GF-D8 (cell line): ENCODE results near the gene SCAMP4.

ENCODE experiments used
- DNase-seq: peaks from one replicate; lab custom pipeline; 2025; lab: John Stamatoyannopoulos, UW

Gene SCAMP4

GRCh38 chr19:1957562-1958248 lies 52.5 kb downstream of the SCAMP4 start:
- no peak for DNase-seq

- no peak for DNase-seq
Observed at GRCh38 chr19:1959928-1960589, 54.9 kb downstream of the SCAMP4 start.

GRCh38 chr19:1961000-1961883 lies 56.0 kb downstream of the SCAMP4 start:
- no peak for DNase-seq

GRCh38 chr19:1962674-1963073 lies 57.5 kb downstream of the SCAMP4 start:
- DNase-seq = no peak

- no peak for DNase-seq
Observed at GRCh38 chr19:1967087-1967608, 61.9 kb downstream of the SCAMP4 start.

GRCh38 chr19:1968279-1969175 lies 63.3 kb downstream of the SCAMP4 start:
- no peak for DNase-seq

GRCh38 chr19:1969176-1970002 lies 64.2 kb downstream of the SCAMP4 start:
- DNase-seq = no peak

GRCh38 chr19:1970003-1970805 lies 65.0 kb downstream of the SCAMP4 start:
- no peak for DNase-seq

- no peak for DNase-seq
Observed at GRCh38 chr19:1970806-1971502, 65.8 kb downstream of the SCAMP4 start.

- no peak for DNase-seq
Observed at GRCh38 chr19:1974381-1975161, 69.4 kb downstream of the SCAMP4 start.

- no peak for DNase-seq
Observed at GRCh38 chr19:1975162-1975480, 69.9 kb downstream of the SCAMP4 start.
